ENCODE measurements around the gene PROCA1. TPM values are rescaled to one million over a fixed set of nuclear protein-coding genes. Genes with fewer than 3 reads are reported as not detected.

The PROCA1 gene
- total and polyA plus RNA-seq, 2 of the 13 experiments (the other 11 are each of a cell fraction or from before 2014, with no cell fraction given) = 0.73 to 1.5 TPM

DNA sequence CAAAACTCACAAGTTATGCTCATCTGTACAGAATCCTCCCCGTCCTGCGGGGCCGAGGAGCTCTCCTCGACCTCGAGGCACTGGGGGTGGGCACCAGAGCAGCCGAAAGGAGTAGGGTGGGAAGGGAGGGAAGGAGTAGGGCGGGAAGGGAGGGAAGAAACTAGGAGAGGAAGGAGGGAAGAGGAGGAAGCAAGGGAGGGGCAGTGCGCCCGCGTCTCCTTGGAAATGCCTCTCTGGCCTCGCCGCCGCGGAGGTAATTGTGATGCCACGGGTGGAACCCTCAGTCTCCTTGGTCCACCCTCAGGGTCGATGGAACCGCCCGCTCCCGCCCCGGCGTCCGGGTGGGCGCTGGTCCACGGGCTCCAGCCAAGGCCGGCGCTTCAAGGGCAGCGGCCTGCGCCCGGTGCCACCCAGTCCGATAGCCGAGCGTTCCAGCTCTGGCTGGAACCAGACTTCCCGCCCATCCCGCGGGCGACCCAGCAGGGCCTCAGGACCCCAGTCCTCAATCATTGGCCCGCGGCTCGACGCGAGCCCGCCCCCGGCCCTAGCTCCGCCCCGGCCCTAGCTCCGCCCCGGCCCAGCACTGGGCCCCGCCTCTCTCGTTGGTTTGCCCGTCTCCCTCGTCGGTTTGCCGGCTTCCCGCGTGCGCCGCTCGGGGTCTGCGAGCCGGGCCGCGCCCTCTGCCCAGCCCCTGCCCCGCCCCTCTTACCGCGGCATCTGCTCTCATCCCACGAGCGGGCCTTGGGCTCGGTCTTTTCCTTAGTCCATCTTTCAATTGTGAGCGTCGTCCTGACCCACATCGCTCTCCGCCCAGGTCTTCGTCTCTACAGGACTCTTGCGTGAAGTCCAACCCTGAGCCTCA lies 596 bp downstream of the PROCA1 start (continued):
- TF ChIP-seq ZNF678 (CRISPR knock-in tag; IDR thresholded peaks at IDR 0.05) (no peak), TRAFD1 (CRISPR knock-in tag; IDR thresholded peaks at IDR 0.05; ENCODE audit: borderline replicate concordance) (no peak), ZNF891 (CRISPR knock-in tag; IDR thresholded peaks at IDR 0.05) (peak; percentile 33), MATR3 (CRISPR knock-in tag; IDR thresholded peaks at IDR 0.05) (no peak), HINFP (CRISPR knock-in tag; IDR thresholded peaks at IDR 0.05; ENCODE audit: low read depth) (peak; percentile 27; the same call in 1 of the 2 replicates), MAFK (conservative IDR thresholded peaks at IDR 0.05 in 1 of 2, IDR thresholded peaks at IDR 0.05 in 1 of 2; ENCODE audit: low read length in 2 of 2) (no peak), ZNF382 (CRISPR knock-in tag; IDR thresholded peaks at IDR 0.05; ENCODE audit: borderline replicate concordance) (no peak), NFIB (CRISPR knock-in tag; IDR thresholded peaks at IDR 0.05; ENCODE audit: borderline replicate concordance) (no peak), ZIK1 (CRISPR knock-in tag; IDR thresholded peaks at IDR 0.05; ENCODE audit: borderline replicate concordance, low read depth) (peak; percentile 89; the same call in 1 of the 2 replicates), ASH2L (IDR thresholded peaks at IDR 0.05; ENCODE audit: insufficient read length, low read depth, low read length) (peak; percentile 11), BORCS8-MEF2B (CRISPR knock-in tag; IDR thresholded peaks at IDR 0.05) (peak; percentile 81), ZNF747 (CRISPR knock-in tag; IDR thresholded peaks at IDR 0.05; ENCODE audit: borderline replicate concordance) (0 out of 2 replicates have a peak, but pooled peaks have one; percentile 7), DMAP1 (CRISPR knock-in tag; IDR thresholded peaks at IDR 0.05) (peak; percentile 50), SKI (IDR thresholded peaks at IDR 0.05; ENCODE audit: partially characterized antibody) (peak; percentile 33)
- TF ChIP-seq, protein P1, sequence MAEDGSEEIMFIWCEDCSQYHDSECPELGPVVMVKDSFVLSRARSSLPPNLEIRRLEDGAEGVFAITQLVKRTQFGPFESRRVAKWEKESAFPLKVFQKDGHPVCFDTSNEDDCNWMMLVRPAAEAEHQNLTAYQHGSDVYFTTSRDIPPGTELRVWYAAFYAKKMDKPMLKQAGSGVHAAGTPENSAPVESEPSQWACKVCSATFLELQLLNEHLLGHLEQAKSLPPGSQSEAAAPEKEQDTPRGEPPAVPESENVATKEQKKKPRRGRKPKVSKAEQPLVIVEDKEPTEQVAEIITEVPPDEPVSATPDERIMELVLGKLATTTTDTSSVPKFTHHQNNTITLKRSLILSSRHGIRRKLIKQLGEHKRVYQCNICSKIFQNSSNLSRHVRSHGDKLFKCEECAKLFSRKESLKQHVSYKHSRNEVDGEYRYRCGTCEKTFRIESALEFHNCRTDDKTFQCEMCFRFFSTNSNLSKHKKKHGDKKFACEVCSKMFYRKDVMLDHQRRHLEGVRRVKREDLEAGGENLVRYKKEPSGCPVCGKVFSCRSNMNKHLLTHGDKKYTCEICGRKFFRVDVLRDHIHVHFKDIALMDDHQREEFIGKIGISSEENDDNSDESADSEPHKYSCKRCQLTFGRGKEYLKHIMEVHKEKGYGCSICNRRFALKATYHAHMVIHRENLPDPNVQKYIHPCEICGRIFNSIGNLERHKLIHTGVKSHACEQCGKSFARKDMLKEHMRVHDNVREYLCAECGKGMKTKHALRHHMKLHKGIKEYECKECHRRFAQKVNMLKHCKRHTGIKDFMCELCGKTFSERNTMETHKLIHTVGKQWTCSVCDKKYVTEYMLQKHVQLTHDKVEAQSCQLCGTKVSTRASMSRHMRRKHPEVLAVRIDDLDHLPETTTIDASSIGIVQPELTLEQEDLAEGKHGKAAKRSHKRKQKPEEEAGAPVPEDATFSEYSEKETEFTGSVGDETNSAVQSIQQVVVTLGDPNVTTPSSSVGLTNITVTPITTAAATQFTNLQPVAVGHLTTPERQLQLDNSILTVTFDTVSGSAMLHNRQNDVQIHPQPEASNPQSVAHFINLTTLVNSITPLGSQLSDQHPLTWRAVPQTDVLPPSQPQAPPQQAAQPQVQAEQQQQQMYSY (CRISPR knock-in tag; IDR thresholded peaks at IDR 0.05) = peak; percentile 94

Data from HepG2 (cell line).